PC-9 (cell line): ENCODE data around the gene CD79B. TPM values are rescaled to one million over a fixed set of nuclear protein-coding genes. Genes with fewer than 3 reads are reported as not detected.
"Not testable (repeated sequence)": the region's sequence is repeated elsewhere in the genome, so short reads cannot be mapped to it uniquely, and the experiment has no call there.

Experiments used
- BruUV-seq: library from RNA; stranded (reverse); fragments of 400-500 nt; replicated peaks from 2 replicates; lab custom pipeline; 2021; lab: Mats Ljungman, UMichigan
- CTCF ChIA-PET: fragments of 300-600 bp; sonication (Branson Sonifier 250); formaldehyde crosslinking; loops from one replicate; lab custom pipeline; 2022; ENCODE audit warnings: antibody characterized with exemption; lab: Charles Lee
- POLR2A ChIA-PET: fragments of 300-600 bp; sonication (Branson Sonifier 250); formaldehyde crosslinking; loops from one replicate; lab custom pipeline; 2022; ENCODE audit warnings: antibody characterized with exemption; ENCODE audit not compliant: unreplicated experiment; lab: Charles Lee
- DNase-seq, 2 experiments: peaks; one replicate each; pipeline versions ENCODE4 v3.0.0 to v3.0.0-alpha.2; 2015 to 2022; ENCODE audit warnings: mixed read lengths in 1 of 2
- H2AFZ ChIP-seq: fragments of 200-600 bp; sonication (generic); 2 replicates; pipeline ENCODE4 v1.8.1; 2017; ENCODE audit warnings: antibody characterized with exemption
- H3F3A ChIP-seq: fragments of 200-600 bp; sonication (generic); 2 replicates; pipeline ENCODE4 v1.8.1; 2017; ENCODE audit warnings: antibody characterized with exemption, mild to moderate bottlenecking, low read depth; ENCODE audit not compliant: insufficient read depth
- H3K27ac ChIP-seq: fragments of 200-600 bp; sonication (generic); 2 replicates; pipeline ENCODE4 v1.6.1; 2016; ENCODE audit warnings: mixed run types
- H3K27me3 ChIP-seq: fragments of 200-600 bp; sonication (generic); 2 replicates; pipeline ENCODE4 v1.6.1; 2016; ENCODE audit warnings: low read depth, mixed run types; ENCODE audit not compliant: insufficient read depth
- H3K36me3 ChIP-seq: fragments of 200-600 bp; sonication (generic); 2 replicates; pipeline ENCODE4 v1.6.1; 2016; ENCODE audit warnings: low read depth, mixed run types
- H3K4me1 ChIP-seq: fragments of 200-600 bp; sonication (generic); replicated peaks from 2 replicates; pipeline ENCODE4 v1.6.1; 2016; ENCODE audit warnings: mixed run types; ENCODE audit not compliant: insufficient read depth
- H3K4me2 ChIP-seq: fragments of 200-600 bp; sonication (generic); 2 replicates; pipeline ENCODE4 v1.6.1; 2017; ENCODE audit warnings: mixed run types
- H3K4me3 ChIP-seq: fragments of 200-600 bp; sonication (generic); 2 replicates; pipeline ENCODE4 v1.6.1; 2016; ENCODE audit warnings: mixed run types
- H3K79me2 ChIP-seq: fragments of 200-600 bp; sonication (generic); 2 replicates; pipeline ENCODE4 v1.6.1; 2017; ENCODE audit warnings: low read depth, mixed run types
- H3K9me2 ChIP-seq: fragments of 200-600 bp; sonication (generic); 2 replicates; pipeline ENCODE4 v1.8.1; 2017; ENCODE audit warnings: mild to moderate bottlenecking; ENCODE audit not compliant: insufficient read depth
- H3K9me3 ChIP-seq: fragments of 200-600 bp; sonication (generic); 2 replicates; pipeline ENCODE4 v1.8.1; 2016; ENCODE audit warnings: low read depth; ENCODE audit not compliant: insufficient read depth
- H4K20me1 ChIP-seq: fragments of 200-600 bp; sonication (generic); 2 replicates; pipeline ENCODE4 v1.8.1; 2017; ENCODE audit not compliant: insufficient read depth
- intact Hi-C: fragments of 100-400 bp; cut with micrococcal nuclease; formaldehyde crosslinking; loops from one replicate; pipeline ENCODE4 v1.10.0; 2022; ENCODE audit not compliant: unreplicated experiment
- total RNA-seq: library from RNA; stranded (reverse); gene quantifications from 2 replicates; pipeline ENCODE4 v1.2.3, GENCODE V29; 2021
- TF ChIP-seq, protein P1 (sequence below): fragments of 200-600 bp; sonication (generic); conservative IDR thresholded peaks from 2 replicates; pipeline ENCODE4 v1.6.1; 2017; ENCODE audit warnings: mixed run types, antibody characterized with exemption, mild to moderate bottlenecking, moderate library complexity

CD79B gene
- total RNA-seq, 1 experiment from 2014 or later = not detected

DNA sequence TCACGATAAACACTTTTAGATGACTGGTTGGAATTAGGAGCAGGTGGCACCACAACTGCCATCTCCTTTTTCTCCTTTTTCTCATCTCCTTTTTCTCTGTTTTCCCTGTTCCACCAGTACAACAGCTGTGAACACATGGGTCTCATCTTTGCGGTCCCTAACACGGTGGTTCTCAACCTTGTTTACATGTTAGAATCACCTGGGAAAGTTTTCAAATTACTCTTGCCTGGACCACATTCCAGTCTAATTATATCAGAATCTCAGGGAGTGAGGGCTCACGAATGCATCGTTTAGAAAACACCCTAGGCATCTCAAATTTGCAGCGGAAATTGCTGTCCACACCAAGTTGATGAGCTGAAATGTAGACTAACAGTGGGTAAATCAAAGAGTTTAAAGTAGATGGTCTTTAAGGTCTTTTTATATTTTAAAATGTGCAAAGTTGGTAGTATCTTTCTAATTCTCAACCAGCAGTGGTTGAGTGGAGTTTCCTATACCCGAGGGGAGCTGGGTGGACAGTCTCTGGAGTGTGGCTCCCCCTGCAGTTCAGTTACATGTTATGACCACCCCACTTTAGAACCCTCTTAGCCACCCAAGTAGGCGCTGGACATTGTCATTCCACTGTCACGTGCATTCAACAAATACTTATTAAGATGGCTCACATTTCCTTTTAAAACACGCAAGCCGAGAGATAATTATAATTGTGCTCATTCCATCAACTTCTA, 39.7 kb downstream of the CD79B start:
- H2AFZ ChIP-seq, H3K79me2 ChIP-seq, H3K4me2 ChIP-seq, DNase-seq, H3K27me3 ChIP-seq, intact Hi-C loops, H3F3A ChIP-seq, BruUV-seq, H3K36me3 ChIP-seq, H3K9me3 ChIP-seq, CTCF ChIA-PET, H3K9me2 ChIP-seq, POLR2A ChIA-PET, H3K27ac ChIP-seq, H3K4me3 ChIP-seq, H3K4me1 ChIP-seq, H4K20me1 ChIP-seq: not testable (repeated sequence)

DNA sequence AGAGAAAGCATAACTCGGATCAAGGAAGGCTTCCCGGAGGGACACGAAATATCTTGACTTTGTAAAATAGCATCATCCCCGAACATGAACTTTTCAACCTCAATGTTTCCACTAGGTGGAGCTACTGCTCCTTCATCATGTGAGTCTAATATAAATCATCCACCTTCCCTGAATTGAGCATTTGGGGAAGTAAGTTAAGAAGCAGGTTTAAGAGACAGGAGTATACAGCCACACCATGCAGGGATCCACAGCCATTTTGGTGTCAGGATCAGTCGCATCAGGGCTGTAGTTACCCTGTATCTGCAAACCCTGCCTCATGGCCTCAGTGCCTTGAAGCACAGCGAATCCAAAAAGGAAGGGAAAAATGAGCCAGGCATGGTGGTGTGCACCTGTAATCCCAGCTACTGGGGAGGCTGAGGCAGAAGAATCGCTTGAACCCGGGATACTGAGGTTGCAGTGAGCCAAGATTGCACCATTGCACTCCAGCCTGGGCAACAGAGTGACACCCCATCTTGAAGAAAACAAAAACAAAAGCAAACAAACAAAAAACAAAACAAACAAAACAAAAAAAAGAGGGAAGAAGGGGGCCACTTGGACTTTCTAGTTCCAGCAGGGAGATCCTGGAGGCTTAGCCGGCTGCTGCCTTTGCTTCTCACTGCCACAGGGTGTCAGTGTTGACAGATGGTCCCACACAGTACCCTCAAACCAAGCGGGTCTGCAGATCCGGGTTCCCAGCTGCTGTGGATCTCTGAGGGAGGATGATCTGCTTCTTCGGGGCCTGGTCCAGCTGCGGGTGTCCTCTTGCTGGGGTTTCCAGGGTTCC, 42.9 kb downstream of the CD79B start:
- H3F3A ChIP-seq, H3K4me1 ChIP-seq, H3K27ac ChIP-seq, H4K20me1 ChIP-seq, H3K4me2 ChIP-seq, H3K27me3 ChIP-seq, intact Hi-C loops, H3K4me3 ChIP-seq, H3K79me2 ChIP-seq, H3K9me2 ChIP-seq, H3K9me3 ChIP-seq, BruUV-seq, H2AFZ ChIP-seq, H3K36me3 ChIP-seq: not testable (repeated sequence)
- ChIA-PET CTCF (interaction anchor here (0.6 to 1.9 kb wide), 3 partner anchors 13 to 131 kb away, joined by 3 to 7 read pairs (median 4); no protein-coding TSS in a partner anchor), POLR2A (interaction anchor here (0.6 to 0.7 kb wide), 2 partner anchors 462 to 538 kb away, joined by 4 to 8 read pairs; no protein-coding TSS in a partner anchor)
- TF ChIP-seq, protein P1, sequence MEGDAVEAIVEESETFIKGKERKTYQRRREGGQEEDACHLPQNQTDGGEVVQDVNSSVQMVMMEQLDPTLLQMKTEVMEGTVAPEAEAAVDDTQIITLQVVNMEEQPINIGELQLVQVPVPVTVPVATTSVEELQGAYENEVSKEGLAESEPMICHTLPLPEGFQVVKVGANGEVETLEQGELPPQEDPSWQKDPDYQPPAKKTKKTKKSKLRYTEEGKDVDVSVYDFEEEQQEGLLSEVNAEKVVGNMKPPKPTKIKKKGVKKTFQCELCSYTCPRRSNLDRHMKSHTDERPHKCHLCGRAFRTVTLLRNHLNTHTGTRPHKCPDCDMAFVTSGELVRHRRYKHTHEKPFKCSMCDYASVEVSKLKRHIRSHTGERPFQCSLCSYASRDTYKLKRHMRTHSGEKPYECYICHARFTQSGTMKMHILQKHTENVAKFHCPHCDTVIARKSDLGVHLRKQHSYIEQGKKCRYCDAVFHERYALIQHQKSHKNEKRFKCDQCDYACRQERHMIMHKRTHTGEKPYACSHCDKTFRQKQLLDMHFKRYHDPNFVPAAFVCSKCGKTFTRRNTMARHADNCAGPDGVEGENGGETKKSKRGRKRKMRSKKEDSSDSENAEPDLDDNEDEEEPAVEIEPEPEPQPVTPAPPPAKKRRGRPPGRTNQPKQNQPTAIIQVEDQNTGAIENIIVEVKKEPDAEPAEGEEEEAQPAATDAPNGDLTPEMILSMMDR = peak; percentile 70
- peak in 1 of 2 experiments; percentile 22 for DNase-seq

DNA sequence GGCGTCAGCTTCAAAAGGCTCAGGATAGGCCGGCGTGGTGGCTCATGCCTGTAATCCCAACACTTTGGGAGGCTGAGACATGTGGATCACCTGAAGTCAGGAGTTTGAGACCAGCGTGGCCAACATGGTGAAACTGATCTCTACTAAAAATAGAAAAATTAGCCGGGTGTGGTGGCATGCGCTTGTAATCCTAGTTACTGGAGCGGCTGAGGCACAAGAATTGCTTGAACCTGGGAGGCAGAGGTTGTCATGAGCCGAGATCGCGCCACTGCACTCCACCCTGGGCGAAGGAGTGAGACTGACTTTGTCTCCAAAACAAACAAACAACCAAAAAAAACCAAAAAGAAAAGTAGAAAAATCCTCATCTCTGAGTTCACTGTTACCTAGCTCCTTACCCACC, 47.0 kb downstream of the CD79B start:
- H3K4me1 ChIP-seq, H4K20me1 ChIP-seq, DNase-seq, H2AFZ ChIP-seq, H3K4me2 ChIP-seq, BruUV-seq, H3K4me3 ChIP-seq, H3K27me3 ChIP-seq, POLR2A ChIA-PET, H3F3A ChIP-seq, CTCF ChIA-PET, H3K9me2 ChIP-seq, H3K27ac ChIP-seq, intact Hi-C loops, H3K79me2 ChIP-seq, H3K9me3 ChIP-seq, H3K36me3 ChIP-seq: not testable (repeated sequence)

DNA sequence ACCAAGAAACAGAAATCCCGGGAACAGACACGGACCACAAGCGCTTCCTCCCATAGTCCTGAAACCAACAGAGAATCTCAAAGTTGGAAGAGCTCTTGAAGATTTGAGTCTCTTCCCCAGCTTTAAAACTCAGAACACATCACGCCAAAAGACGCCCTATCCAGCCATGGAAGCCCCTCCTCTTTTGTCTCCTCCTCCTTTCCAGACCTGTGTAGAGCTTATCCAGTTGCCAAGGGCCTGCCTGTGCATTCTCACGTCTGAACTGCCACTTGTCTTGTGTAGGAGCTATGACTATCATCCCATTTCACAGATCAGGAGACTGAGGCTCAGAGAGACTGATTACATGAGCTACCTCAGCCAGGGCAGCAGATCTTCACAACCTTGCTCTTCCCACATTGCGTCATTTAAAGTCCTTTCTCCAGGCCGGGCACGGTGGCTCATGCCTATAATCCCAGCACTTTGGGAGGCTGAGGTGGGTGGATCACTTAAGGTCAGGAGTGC, 49.5 kb downstream of the CD79B start:
- H3K9me2 ChIP-seq, H3K36me3 ChIP-seq, H4K20me1 ChIP-seq, intact Hi-C loops, H3K4me3 ChIP-seq, POLR2A ChIA-PET, BruUV-seq, DNase-seq, H3K9me3 ChIP-seq, H2AFZ ChIP-seq, H3K4me2 ChIP-seq, H3F3A ChIP-seq, H3K79me2 ChIP-seq, H3K27ac ChIP-seq, H3K4me1 ChIP-seq, H3K27me3 ChIP-seq: not testable (repeated sequence)
- CTCF ChIA-PET = interaction anchor here (0.6 to 0.8 kb wide), 4 partner anchors 55 to 251 kb away, joined by 3 to 14 read pairs (median 5); no protein-coding TSS in a partner anchor
